SHP77 (cell line): Measurements from ENCODE around the gene OMG.
"Not testable (repeated sequence)": the region's sequence is repeated elsewhere in the genome, so short reads cannot be mapped to it uniquely, and the experiment has no call there.

Source experiments
- DNase-seq, 2 experiments: peaks; one replicate each; lab custom pipeline; 2025; lab: John Stamatoyannopoulos, UW

The OMG gene, protein sequence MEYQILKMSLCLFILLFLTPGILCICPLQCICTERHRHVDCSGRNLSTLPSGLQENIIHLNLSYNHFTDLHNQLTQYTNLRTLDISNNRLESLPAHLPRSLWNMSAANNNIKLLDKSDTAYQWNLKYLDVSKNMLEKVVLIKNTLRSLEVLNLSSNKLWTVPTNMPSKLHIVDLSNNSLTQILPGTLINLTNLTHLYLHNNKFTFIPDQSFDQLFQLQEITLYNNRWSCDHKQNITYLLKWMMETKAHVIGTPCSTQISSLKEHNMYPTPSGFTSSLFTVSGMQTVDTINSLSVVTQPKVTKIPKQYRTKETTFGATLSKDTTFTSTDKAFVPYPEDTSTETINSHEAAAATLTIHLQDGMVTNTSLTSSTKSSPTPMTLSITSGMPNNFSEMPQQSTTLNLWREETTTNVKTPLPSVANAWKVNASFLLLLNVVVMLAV

DNA sequence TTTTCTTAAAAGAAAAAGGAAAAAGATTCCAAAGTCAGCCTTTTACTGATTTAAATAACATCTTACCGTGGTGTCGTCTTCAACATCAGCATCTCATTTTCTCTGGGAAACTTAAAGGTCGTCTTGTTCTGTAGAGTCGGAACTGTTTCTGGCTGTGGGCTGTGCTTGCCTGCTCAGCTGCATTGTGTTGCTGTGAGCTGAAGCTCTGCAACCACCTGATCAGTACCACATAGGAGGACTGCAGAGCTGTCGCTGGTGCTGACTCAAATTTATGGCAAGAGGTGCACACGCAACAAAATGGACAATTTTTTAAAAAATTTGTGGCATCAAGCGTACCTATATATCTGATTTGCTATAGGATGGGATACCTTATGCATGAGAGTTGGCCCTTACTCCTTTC is at the start of gene OMG:
TSS of gene OMG (minus strand) at position 150 of the 400 bp plus-strand sequence. CDS start 908 bp downstream, outside the sequence.
- DNase-seq, result no peak

DNA sequence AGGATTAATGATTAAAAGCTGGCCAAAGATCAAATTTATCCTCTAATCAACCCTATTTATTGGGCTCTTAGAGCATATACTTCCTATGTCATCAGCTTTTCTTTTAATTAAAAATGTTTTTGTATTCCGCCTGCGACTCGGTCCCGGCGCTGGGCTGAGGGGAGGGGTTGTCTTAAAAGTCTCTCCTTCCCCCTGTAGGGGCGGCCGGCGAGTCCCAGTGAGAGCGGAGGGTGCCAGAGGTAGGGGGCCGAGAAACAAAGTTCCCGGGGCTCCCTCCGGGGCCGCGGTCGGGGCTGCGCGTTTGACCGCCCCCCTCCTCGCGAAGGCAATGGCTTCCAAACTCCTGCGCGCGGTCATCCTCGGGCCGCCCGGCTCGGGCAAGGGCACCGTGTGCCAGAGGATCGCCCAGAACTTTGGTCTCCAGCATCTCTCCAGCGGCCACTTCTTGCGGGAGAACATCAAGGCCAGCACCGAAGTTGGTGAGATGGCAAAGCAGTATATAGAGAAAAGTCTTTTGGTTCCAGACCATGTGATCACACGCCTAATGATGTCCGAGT is 48.2 kb upstream of the OMG start:
- DNase-seq, result not testable (repeated sequence)

DNA sequence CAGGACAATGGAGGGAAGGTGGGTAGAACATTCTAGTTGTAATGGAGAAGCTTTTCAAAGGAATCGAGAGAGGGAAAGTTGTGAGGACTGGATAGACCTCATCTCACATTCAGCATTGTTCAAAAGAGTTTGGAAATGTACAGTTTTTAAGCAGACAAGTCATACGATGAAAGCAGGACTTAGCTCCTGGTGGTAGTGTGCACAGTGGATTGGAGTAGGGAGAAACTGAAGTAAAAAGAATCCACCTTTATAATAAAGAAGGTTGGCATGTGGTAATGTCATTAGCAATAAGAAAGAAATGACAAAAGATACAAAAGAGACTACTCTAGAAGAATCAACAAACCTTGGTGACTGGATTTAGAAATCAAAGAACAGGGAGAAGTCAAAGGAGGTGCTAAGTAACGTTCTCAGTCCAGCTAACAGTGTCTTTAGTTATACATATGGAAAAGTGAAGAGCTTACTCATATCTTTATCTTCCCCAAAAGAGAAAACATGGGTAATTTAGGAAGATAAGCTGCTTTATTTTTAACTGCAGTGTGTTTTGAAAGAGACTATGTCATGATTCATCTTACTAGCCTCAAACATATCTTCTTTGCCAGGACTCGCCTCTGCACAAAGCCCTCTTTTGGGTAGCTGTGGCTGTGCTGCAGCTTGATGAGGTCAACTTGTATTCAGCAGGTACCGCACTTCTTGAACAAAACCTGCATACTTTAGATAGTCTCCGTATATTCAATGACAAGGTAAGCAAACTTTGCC is 43.0 kb upstream of the OMG start:
- no peak for DNase-seq

DNA sequence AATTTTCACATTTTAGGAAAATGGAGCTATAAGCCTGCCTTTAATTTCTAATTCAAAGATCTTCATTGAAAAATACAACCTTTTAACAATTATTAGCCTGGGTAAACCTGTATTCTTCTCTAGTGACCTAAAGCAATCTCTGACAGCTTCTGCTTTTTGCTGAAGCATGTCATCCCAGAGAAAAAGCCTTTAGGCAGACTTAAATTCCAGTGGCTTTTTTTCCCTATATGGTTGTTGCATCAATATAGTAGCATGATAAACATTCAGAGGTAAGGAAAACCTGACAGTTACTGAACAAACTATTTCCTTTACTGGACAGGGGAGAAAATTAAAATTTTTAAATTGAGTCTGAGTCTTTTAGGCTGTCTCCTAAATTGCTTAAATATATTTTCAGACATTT is 32.2 kb upstream of the OMG start:
- DNase-seq, result no peak

DNA sequence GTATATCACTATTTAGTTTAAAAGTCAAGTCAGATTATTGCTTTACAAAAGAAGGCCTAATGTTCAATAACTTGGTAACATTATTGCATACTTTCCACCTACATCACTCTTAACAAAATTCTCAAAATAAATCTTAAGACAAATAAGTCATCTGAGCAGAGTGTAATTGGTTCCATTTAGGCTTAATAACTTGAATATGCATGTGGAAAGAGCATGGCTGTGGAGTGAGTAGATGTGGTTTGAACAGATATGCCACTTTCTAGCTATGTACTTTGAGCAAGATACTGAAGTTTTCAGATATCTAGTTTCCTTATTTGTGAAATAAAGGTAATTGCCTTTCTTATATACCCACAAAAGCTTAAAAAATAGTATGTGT is 31.1 kb upstream of the OMG start:
- no peak for DNase-seq

DNA sequence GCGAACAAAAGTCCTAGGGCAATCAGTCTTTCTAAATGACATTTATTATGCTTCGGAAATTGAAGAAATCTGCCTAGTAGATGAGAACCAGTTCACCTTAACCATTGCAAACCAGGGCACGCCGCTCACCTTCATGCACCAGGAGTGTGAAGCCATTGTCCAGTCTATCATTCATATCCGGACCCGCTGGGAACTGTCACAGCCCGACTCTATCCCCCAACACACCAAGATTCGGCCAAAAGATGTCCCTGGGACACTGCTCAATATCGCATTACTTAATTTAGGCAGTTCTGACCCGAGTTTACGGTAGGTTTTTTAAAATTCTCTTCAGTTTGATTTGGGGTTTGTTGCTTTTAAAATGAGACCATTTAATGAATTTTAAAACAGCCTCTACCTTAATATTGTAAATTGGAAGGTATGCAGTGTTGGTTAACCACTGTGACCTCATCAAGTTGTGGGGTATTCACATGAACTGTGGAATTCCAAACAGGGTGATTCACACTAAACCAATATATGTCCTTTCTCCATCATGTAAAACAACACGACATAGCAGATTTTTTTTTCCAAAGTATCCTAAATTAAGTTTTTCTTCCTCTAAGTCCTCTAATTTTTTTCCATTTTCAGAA is 30.6 kb upstream of the OMG start:
- no peak for DNase-seq

DNA sequence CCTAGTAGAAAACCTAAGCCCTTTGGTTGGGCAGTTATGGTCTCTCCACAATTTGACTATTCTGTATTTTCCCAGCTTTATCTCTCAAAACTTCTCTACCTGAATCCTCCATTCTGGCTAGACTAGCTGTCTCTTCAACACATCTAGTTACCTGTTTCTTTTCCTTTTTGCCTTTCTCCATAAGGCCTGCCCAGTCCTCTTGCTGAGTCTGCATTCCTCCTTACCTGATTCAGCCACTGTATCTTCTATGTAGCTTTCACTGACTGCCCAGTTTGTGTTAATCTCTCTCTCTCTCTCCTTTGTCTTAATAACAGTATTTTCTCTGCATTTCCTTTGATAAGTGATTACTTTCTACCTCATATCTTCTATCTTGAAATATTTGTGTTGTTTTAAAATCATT is 26.5 kb upstream of the OMG start:
- no peak for DNase-seq

DNA sequence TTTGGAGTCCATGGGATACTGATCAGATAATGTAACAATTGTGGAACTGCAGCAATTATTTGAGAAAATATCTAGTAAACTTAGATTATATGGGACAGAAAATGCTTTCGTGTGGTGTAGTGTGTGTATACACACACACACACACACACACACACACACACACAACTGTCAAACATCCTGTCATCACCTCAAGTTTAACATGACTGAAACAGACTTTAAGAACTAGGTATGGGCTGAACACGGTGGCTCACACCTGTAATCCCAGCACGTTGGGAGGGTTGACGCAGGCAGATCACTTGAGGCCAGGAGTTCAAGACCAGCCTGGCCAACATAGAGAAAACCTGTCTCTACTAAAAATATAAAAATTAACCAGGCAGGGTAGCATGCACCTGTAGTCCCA is 24.9 kb upstream of the OMG start:
- no peak for DNase-seq

DNA sequence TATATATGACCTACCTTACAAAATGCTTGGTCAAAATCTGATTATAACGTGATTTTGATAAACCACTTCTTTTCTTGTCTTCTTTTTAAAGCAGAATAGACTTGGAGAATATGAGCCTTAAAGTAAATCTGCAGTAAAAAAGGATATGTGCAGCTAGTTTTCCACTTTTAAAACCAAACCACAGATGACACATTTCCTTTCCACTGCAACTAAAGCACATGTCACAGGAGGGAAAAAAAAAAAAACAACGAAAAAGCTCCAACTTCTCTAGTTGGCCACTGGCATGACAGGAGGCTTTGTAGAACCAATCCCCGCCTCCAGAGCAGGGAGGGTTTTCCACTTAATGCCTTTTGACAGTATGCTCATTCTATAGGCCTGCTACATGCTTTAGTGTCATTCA is 24.4 kb upstream of the OMG start, which contains the start of gene EVI2A:
TSS of gene EVI2A (minus strand) at position 142 of the 400 bp plus-strand sequence. CDS start 2,609 bp downstream, outside the sequence.
- no peak for DNase-seq

DNA sequence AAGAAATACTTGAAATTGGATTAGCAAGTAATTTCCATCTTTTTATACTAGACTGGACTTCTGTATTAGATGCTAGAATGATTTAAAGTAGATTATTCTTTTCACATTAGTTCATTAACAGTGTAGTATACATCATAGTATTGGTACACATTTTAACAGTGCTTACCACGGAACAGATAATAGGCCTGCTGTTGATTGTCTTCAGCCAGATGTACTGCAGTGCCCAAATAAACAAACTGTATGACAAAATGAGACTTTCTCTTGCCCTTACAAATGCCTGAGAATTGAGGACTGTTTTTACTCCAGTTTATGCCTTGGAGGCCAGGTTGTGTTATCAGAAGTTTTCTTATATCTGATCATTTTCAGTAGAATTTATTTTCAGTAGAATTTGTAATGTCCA is 23.8 kb upstream of the OMG start:
- no peak for DNase-seq

DNA sequence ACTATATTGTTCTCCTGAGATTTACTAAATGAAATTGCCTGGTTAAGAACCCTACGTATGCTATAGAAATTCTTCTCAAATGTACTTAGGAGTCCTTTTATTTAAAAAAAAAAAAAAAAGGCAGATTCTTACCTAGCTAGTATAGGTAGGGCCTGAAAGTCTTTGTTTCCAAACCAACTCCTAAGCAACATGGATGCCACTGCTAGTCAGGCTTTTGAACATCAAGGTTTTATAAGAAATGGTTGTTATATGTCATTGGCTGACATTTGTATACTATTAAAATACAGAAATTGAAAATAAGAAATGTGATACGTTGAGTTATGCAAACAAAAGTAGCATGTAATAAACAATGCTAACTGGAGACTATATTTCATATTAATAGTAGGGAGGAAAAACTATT is 23.2 kb upstream of the OMG start:
- DNase-seq, result no peak

DNA sequence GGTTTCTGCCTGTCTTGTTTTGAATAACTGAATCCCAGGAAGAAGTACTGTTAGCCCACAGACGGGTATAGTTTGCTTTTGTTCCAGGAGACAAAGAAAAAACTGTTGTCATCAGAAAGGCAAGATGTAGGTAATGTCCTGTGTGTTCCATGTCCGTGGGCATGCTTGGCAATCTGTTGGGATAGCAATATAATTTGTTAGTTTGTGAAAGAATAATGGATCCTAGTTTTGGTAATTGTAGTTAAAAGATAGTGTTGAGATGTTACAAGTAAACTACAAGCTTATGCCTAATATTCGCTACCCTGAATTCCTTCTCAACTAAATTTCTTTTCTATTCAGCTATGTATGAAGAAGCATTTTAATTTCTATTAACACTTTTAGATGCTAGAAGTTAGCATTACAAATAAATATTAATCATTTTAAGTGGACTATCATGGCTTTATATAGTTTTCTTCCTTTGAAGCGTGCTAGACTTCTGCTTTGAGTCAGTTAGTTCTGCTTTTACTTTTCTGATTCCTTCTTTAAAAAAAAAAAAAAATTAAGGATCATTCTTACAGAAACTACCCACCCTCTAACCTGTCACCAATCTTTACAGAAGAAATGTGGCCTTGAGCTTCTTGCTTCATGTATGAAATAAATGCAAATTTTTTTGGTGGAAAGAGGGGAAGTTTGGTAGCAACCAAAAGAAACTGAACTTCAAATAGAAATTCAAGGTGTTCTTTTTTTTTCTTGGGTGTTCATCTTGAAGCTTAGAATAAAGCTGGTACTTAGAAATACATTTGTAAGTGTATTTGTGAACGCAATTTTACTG is 22.0 kb upstream of the OMG start:
- DNase-seq, result no peak

DNA sequence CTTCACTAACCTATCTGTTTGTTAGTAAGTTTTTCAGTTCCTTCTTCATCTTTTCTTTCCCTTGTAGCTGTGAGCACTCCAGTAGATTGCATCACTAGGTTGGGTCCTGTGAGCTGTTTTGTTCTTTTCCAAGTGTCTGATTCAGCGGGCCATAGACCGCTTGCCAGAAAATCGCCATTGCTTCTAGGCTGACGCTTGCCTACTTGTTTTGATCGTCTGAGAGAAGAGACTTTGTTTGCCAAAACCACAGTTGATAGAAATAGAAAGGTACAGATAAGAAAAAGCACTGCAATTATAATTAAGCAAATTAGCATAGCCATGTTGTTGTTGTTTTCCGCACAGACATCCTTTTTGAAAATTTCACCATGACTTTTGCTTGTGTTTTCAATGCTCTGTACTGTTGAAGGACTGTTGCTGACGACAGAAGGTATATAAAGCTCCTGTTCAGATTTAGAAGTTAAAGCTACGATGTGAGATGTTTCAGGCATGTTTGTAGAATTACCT is 21.3 kb upstream of the OMG start:
- DNase-seq, result no peak

DNA sequence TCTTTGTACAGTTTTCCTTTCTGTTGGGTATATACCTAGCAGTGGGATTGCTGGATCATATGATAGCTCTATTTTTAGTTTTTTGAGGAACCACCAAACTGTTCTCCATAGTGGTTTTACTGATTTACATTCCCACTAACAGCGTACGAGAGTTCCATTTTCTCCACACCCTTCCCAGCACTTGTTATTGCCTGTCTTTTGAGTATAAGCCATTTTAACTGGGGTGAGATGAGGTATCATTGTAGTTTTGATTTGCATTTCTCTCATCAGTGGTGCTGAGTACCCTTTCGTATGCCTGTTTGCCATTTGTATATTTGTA is 17.7 kb upstream of the OMG start:
- no peak for DNase-seq

DNA sequence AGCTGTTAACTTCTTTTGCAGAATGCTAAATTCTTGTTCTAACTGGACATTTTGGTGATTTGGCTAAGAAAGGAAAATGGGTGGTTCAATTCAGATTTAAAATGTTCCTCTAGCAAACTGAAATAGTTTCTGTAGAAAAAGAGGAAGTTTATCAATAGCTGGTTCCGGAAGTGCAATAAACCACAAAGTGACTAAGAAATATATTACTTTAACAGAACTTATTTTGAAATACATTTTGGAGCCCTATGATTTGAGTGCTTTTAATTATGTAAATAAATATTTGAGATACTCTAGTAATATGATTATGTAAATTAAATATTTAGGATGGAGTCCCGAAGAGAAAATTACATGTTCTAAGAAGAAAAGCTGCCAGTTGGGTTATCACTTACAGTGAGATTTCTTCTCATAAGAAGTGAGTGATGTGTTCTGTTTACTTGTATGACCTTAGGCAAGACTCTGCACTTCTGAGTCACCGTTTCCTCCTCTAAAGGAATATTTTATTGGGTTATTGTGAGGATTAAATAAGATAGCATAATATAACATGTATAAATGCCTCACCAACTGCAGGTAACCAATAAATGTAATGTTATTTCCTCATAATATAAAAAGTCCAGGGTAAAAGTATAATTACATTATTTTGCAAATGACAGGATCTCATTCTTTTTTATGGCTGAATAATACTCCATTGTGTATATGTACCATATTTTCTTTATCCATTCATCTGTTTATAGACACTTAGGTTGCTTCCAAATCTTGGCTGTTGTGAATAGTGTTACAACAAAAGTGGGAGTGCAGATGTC is 17.1 kb upstream of the OMG start, which contains the start of gene EVI2B:
TSS of gene EVI2B (minus strand) at position 73 of the 800 bp plus-strand sequence. CDS start 8,445 bp downstream, outside the sequence.
- DNase-seq, result no peak

DNA sequence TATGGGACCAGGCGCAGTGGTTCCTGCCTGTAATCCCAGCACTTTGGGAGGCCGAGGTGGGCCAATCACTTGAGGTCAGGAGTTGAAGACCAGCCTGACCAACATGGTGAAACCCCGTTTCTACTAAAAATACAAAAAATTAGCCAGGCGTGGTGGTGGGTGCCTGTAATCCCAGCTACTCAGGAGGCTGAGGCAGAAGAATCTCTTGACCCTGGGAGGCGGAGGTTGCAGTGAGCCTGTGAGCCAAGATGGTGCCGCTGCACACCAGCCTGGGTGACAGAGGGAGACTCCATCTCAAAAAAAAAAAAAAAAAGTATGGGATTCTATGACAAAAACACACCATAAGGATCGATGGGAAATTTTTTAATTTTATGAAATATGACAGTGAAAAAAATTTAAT is 15.2 kb upstream of the OMG start:
- DNase-seq, result not testable (repeated sequence)

DNA sequence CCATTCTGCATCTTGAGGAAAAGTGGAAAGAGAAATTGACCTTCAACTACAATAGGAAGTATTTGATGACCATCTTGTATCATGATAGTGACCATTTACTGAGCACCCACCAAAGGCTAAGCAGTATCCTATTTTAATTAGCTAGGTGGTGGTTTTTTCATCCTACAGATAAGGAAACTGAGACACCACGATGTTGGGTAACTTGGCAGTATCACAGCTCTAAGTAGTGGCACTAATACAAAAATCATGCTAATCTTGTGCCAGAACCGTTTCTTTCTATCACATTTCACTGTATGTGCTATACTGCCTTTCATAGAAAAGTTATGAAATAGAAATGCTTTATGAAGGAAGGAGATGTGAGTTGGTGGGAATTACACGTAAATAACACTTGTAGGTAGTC is 14.5 kb upstream of the OMG start:
- no peak for DNase-seq

DNA sequence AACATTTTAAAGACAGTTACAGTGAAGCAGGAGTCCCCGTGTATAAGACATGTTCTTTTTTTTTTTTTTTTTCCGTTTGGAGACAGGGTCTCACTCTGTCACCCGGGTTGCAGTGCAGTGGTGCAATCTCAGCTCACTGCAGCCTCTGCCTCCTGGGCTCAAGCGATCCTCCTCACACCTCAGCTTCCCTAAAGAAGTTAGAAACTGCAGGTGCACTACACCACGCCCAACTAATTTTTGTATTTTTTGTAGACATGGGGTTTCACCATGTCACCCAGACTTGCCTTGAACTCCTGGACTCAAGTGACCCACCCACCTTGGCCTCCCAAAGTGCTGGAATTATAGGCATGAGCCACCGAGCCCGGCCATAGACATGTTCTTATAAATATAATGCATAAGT is 13.8 kb upstream of the OMG start:
- DNase-seq, result no peak

DNA sequence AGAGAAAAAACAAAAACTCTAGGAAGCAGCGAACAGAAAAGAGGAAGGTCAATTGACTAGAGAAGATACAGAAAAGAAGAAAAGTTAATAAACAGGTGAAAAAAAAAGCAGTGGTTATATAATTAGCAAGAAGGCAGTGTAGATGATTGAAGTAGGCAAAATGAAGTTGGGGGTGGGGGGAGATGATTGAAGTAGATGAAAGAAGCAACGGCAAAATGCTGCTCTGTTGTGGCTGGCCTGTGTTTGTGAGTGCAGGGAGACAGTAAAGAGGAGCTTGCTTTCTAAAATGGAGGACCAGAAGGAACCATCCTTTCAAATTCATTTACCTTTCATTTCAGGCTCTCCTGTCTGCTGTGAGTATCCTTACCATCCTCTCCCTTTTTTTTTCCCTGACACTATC is 13.2 kb upstream of the OMG start:
- DNase-seq, result no peak

DNA sequence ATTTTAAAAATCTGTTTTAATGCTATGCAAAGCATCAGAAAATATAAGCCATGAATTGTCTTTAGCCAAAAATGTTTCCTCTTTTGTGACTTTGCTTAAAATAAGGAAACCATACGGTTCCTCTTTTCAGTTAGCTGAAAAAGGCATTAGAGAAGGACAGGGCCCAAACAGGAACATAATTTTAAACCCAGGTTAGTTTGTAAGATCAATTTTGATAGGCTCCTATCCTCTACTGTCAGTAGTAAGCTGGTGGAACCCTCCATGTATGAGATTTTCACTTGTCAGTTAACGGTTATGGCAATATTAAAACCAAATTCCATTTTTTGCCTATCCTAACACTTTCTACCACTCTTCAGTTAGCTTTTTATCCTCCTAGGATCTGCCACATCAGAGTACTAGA is 12.5 kb upstream of the OMG start:
- no peak for DNase-seq
